HFFc6 (cell line): ENCODE data around the gene IL36RN. TPM values are rescaled to one million over a fixed set of nuclear protein-coding genes. Genes with fewer than 3 reads are reported as not detected.

Source experiments
- DNase-seq: peaks from one replicate; pipeline ENCODE4 v3.0.0-alpha.2; 2018
- H3K27ac Mint-ChIP-seq: 2 replicates; pipeline ENCODE4 v1.8.0; 2020; ENCODE audit warnings: mild to moderate bottlenecking, mixed read lengths
- H3K27me3 Mint-ChIP-seq: 2 replicates; pipeline ENCODE4 v1.8.0; 2021; ENCODE audit warnings: mild to moderate bottlenecking, moderate library complexity, mixed read lengths; ENCODE audit not compliant: insufficient read depth
- H3K36me3 Mint-ChIP-seq: 2 replicates; pipeline ENCODE4 v1.8.0; 2021; ENCODE audit warnings: low read depth, mixed read lengths
- H3K4me1 Mint-ChIP-seq: 2 replicates; pipeline ENCODE4 v1.8.0; 2020; ENCODE audit warnings: low read depth, mixed read lengths
- H3K4me3 Mint-ChIP-seq: 2 replicates; pipeline ENCODE4 v1.8.0; 2020; ENCODE audit warnings: mild to moderate bottlenecking, moderate library complexity, mixed read lengths
- H3K9me3 Mint-ChIP-seq: 2 replicates; pipeline ENCODE4 v1.8.0; 2020; ENCODE audit warnings: mild to moderate bottlenecking, mixed read lengths
- CTCF ChIP-seq: fragments of 200-600 bp; sonication (generic); IDR thresholded peaks from 2 replicates; pipeline ENCODE4 v1.5.0; 2021; ENCODE audit warnings: antibody characterized with exemption, mild to moderate bottlenecking
- total RNA-seq, 6 experiments: library from RNA; stranded (reverse); fragmentation: NEBNext Ultra II Directional; extraction: Animal tissue kit (Norgen Biotek cat#: 25700); gene quantifications; 2 replicates in 1 of 6; 3 replicates in 5 of 6; pipeline ENCODE4 v1.2.3, GENCODE V29; 2021

The IL36RN gene
- total RNA-seq, 6 experiments from 2014 or later, result not detected

- Mint-ChIP-seq H3K27ac (no peak overlapping the region), H3K4me3 (no peak overlapping the region), H3K27me3 (peaks cover 22% of the 10 kb centered on the region), H3K9me3 (peaks cover 27% of the 10 kb centered on the region), H3K36me3 (peaks cover 9% of the 10 kb centered on the region), H3K4me1 (no peaks in the 10 kb centered on the region)
- TF ChIP-seq CTCF, result no peak
- DNase-seq, result no peak
These were observed 1.9 kb upstream of the IL36RN start for GRCh38 chr2:113057117-113057516.

- Mint-ChIP-seq H3K27me3 (peaks cover 29% of the 10 kb centered on the region), H3K9me3 (peaks cover 27% of the 10 kb centered on the region), H3K4me1 (no peaks in the 10 kb centered on the region), H3K36me3 (peaks cover 9% of the 10 kb centered on the region), H3K4me3 (no peak overlapping the region), H3K27ac (no peak overlapping the region)
- DNase-seq, result no peak
- no peak for TF ChIP-seq CTCF
These were observed 495 bp upstream of the IL36RN start for GRCh38 chr2:113058411-113058994.

- DNase-seq, result no peak
- Mint-ChIP-seq H3K27me3 (peaks cover 31% of the 10 kb centered on the region), H3K4me1 (no peaks in the 10 kb centered on the region), H3K9me3 (peaks cover 14% of the 10 kb centered on the region), H3K36me3 (no peaks in the 10 kb centered on the region), H3K4me3 (no peak overlapping the region), H3K27ac (no peak overlapping the region)
- no peak for TF ChIP-seq CTCF
These were observed 1.4 kb downstream of the IL36RN start for GRCh38 chr2:113060396-113060795.

GRCh38 chr2:113060796-113061195, 1.8 kb downstream of the IL36RN start:
- H3K4me1 Mint-ChIP-seq, result no peaks in the 10 kb centered on the region
- no peak for DNase-seq
- no peak overlapping the region for H3K4me3 Mint-ChIP-seq
- no peak overlapping the region for H3K27ac Mint-ChIP-seq
- H3K27me3 Mint-ChIP-seq, result peaks cover 28% of the 10 kb centered on the region
- no peak for TF ChIP-seq CTCF
- no peaks in the 10 kb centered on the region for H3K36me3 Mint-ChIP-seq
- peaks cover 10% of the 10 kb centered on the region for H3K9me3 Mint-ChIP-seq

- no peak for TF ChIP-seq CTCF
- Mint-ChIP-seq H3K27ac (no peak overlapping the region), H3K4me3 (no peak overlapping the region), H3K9me3 (peaks cover 5% of the 10 kb centered on the region), H3K27me3 (peaks cover 28% of the 10 kb centered on the region), H3K4me1 (no peaks in the 10 kb centered on the region), H3K36me3 (no peaks in the 10 kb centered on the region)
- no peak for DNase-seq
These were observed 2.2 kb downstream of the IL36RN start for GRCh38 chr2:113061241-113061640.
